NCI-H2107 treated with DMSO at 0.1 percent for 48 hours (cell line): ENCODE data around the gene SMARCE1.

ENCODE experiments used
- DNase-seq: peaks from one replicate; lab custom pipeline; 2025; ENCODE audit not compliant: unreplicated experiment; lab: John Stamatoyannopoulos, UW

The SMARCE1 gene

GRCh38 chr17:40647624-40648383 lies at the start of gene SMARCE1:
Gene SMARCE1 (minus strand): TSS chr17:40647818. CDS start chr17:40645802, 2,016 bp downstream.
- DNase-seq = peak; percentile 30

GRCh38 chr17:40697297-40697696 lies 49.7 kb upstream of the SMARCE1 start:
- DNase-seq = no peak

- DNase-seq = no peak
These were observed 49.0 kb upstream of the SMARCE1 start for GRCh38 chr17:40696651-40697072.

- no peak for DNase-seq
These were observed 48.4 kb upstream of the SMARCE1 start for GRCh38 chr17:40695874-40696472.

- no peak for DNase-seq
These were observed 47.0 kb upstream of the SMARCE1 start for GRCh38 chr17:40694584-40694983.

- DNase-seq = no peak
These were observed 39.5 kb upstream of the SMARCE1 start for GRCh38 chr17:40687106-40687505.

GRCh38 chr17:40686192-40686591 lies 38.6 kb upstream of the SMARCE1 start:
- no peak for DNase-seq

GRCh38 chr17:40680998-40681397 lies 33.4 kb upstream of the SMARCE1 start:
- no peak for DNase-seq

GRCh38 chr17:40679523-40679907 lies 31.9 kb upstream of the SMARCE1 start:
- DNase-seq = no peak

- DNase-seq = no peak
These were observed 31.4 kb upstream of the SMARCE1 start for GRCh38 chr17:40678902-40679522.

GRCh38 chr17:40675905-40676304 lies 28.3 kb upstream of the SMARCE1 start:
- no peak for DNase-seq

GRCh38 chr17:40672654-40673053 lies 25.0 kb upstream of the SMARCE1 start:
- DNase-seq = no peak

GRCh38 chr17:40671282-40671681 lies 23.7 kb upstream of the SMARCE1 start:
- no peak for DNase-seq

GRCh38 chr17:40666331-40666730 lies 18.7 kb upstream of the SMARCE1 start:
- DNase-seq = no peak

- no peak for DNase-seq
These were observed 17.1 kb upstream of the SMARCE1 start, which contains the start of gene KRT222 for GRCh38 chr17:40664582-40665333. Gene KRT222 (minus strand): TSS chr17:40665177. CDS start chr17:40665099, 78 bp downstream.

GRCh38 chr17:40663252-40663651 lies 15.6 kb upstream of the SMARCE1 start:
- DNase-seq = no peak

GRCh38 chr17:40659911-40660310 lies 12.3 kb upstream of the SMARCE1 start:
- DNase-seq = no peak

- DNase-seq = no peak
These were observed 10.8 kb upstream of the SMARCE1 start for GRCh38 chr17:40658396-40658795.

GRCh38 chr17:40651939-40652338 lies 4.3 kb upstream of the SMARCE1 start:
- DNase-seq = no peak

- DNase-seq = no peak
These were observed 858 bp upstream of the SMARCE1 start for GRCh38 chr17:40648384-40648968.
